Measurements from ENCODE around the gene TCOF1. TPM values are rescaled to one million over a fixed set of nuclear protein-coding genes. Genes with fewer than 3 reads are reported as not detected.

The TCOF1 gene
- total and polyA plus RNA-seq, 2 donors (not counting 3 experiments of a cell fraction or from before 2014, with no cell fraction given), result 11.2 to 52.0 TPM

- CTCF ChIA-PET, result no interaction called here
- dilution Hi-C loops (cut with MboI; ENCODE audit: extremely low pct_ligation_motif_present, low sequenced_read_pairs), result no loop called here
Observed at GRCh38 chr5:150347003-150347402, 10.5 kb upstream of the TCOF1 start.

More at GRCh38 chr5:150347003-150347402, 10.5 kb upstream of the TCOF1 start:
- H3K36me3 ChIP-seq (ENCODE audit: control insufficient read depth in 2 of 2, extremely low read depth in 1 of 2, insufficient read depth in 2 of 2, low read length in 2 of 2), result no peaks in the 10 kb centered on the region
- no peaks in the 10 kb centered on the region for H3K4me1 ChIP-seq (ENCODE audit: control insufficient read depth, extremely low read depth, insufficient read depth, low read length)
- no peak overlapping the region for H3K9ac ChIP-seq (replicated peaks; ENCODE audit: extremely low read depth, insufficient read depth, low read length)
- no peak for FAIRE-seq
- intact Hi-C loops (cut with micrococcal nuclease), result no loop called here
- H2AFZ ChIP-seq (ENCODE audit: low read depth, low read length), result no peak overlapping the region
- H3K9me1 ChIP-seq (replicated peaks; ENCODE audit: control insufficient read depth, extremely low read depth, insufficient read depth, low read length), result no peaks in the 10 kb centered on the region
- H3K79me2 ChIP-seq (ENCODE audit: control insufficient read depth, insufficient read depth, low read length), result no peaks in the 10 kb centered on the region
- no peak for TF ChIP-seq GATA2 (IDR thresholded peaks at IDR 0.05; ENCODE audit: insufficient read depth, insufficient read length, low read depth, low read length)
- no peak for TF ChIP-seq POLR2A (IDR thresholded peaks at IDR 0.05; ENCODE audit: low read depth, low read length)
- TF ChIP-seq FOS (IDR thresholded peaks at IDR 0.05; ENCODE audit: borderline replicate concordance, insufficient read depth, low read length), result no peak
- TF ChIP-seq POLR2AphosphoS5 (IDR thresholded peaks at IDR 0.05; ENCODE audit: insufficient read depth, low read depth, low read length), result no peak
- no peak for TF ChIP-seq MYC (IDR thresholded peaks at IDR 0.05; ENCODE audit: low read depth, low read length)
- no peak for TF ChIP-seq CTCF (IDR thresholded peaks at IDR 0.05; ENCODE audit: extremely low read depth in 1 of 2, insufficient read depth in 1 of 2, low read depth in 1 of 2, low read length in 2 of 2)
- no peak for TF ChIP-seq EZH2 (IDR thresholded peaks at IDR 0.05; ENCODE audit: borderline replicate concordance, low read depth, low read length, severe bottlenecking)
- no peak for TF ChIP-seq JUN (IDR thresholded peaks at IDR 0.05; ENCODE audit: borderline replicate concordance, insufficient read depth, insufficient read length, low read depth)
- TF ChIP-seq MAX (IDR thresholded peaks at IDR 0.05; ENCODE audit: insufficient read depth, insufficient read length), result no peak
- no peak for DNase-seq (ENCODE audit: low read depth, low spot score)
- POLR2A ChIA-PET, result no interaction called here
- BruUV-seq (replicated peaks), result no TSS peak
- H3K4me3 ChIP-seq (replicated peaks in 1 of 3; ENCODE audit: insufficient read depth in 1 of 3, low read depth in 1 of 3, low read length in 3 of 3), result no peak overlapping the region
- no peak overlapping the region for H3K4me2 ChIP-seq (ENCODE audit: insufficient read depth, low read length)
- H4K20me1 ChIP-seq (replicated peaks; ENCODE audit: control insufficient read depth, extremely low read depth, insufficient read depth, low read length), result no peaks in the 10 kb centered on the region
- peaks cover 2% of the 10 kb centered on the region in 2 experiments for H3K27me3 ChIP-seq (ENCODE audit: control insufficient read depth in 2 of 2, insufficient read depth in 2 of 2, low read length in 2 of 2)
- H3K27ac ChIP-seq (ENCODE audit: insufficient read depth, low read depth, low read length), result no peak overlapping the region
- H3K9me3 ChIP-seq (replicated peaks; ENCODE audit: control insufficient read depth, insufficient read depth, low read length), result no peaks in the 10 kb centered on the region

Data from endothelial cell of umbilical vein (primary cell).